Measurements from ENCODE around the gene HOXA2.

DNA sequence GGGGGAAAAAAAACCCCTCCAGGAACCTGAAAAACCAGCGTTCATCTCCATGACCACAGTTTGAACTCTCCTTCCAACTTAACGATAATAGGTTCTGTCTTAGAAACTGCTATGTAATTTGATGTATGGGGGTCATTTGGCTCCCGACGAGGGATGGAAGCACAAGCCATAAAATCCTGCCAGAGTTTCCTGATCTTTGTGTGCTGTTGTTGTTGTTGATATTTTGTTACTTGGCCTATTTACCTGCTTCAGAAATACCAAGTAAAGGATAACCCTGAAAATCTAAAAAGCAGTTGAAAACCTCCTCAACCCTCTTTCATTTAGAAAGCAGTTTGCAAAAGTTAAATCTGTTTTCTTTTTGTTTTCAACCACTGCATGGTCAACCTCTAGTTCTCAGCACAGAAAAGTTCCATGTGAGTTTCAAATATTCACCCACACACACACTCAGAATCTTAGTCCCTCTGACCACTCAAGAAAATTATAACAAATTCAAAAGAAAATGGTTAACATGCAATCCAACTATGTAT is 9.3 kb upstream of the HOXA2 start:
- TF ChIP-seq POLR2A (IDR thresholded peaks at IDR 0.05): no peak
- TF ChIP-seq, protein P1, sequence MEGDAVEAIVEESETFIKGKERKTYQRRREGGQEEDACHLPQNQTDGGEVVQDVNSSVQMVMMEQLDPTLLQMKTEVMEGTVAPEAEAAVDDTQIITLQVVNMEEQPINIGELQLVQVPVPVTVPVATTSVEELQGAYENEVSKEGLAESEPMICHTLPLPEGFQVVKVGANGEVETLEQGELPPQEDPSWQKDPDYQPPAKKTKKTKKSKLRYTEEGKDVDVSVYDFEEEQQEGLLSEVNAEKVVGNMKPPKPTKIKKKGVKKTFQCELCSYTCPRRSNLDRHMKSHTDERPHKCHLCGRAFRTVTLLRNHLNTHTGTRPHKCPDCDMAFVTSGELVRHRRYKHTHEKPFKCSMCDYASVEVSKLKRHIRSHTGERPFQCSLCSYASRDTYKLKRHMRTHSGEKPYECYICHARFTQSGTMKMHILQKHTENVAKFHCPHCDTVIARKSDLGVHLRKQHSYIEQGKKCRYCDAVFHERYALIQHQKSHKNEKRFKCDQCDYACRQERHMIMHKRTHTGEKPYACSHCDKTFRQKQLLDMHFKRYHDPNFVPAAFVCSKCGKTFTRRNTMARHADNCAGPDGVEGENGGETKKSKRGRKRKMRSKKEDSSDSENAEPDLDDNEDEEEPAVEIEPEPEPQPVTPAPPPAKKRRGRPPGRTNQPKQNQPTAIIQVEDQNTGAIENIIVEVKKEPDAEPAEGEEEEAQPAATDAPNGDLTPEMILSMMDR (IDR thresholded peaks at IDR 0.05): no peak

Measured in adrenal gland (tissue), 5 donors.